Gastroesophageal sphincter (tissue), 4 donors: ENCODE data around the gene TUBB6. TPM values are rescaled to one million over a fixed set of nuclear protein-coding genes. Genes with fewer than 3 reads are reported as not detected.

Experiments
- ATAC-seq: fragments of 150-250 bp; one replicate; pipeline ENCODE4 v1.9.1; 2016; ENCODE audit warnings: mild to moderate bottlenecking, moderate library complexity
- H3K27ac ChIP-seq, 4 donors: fragments of 200-600 bp; sonication (generic) in 3 of 4; 1 replicate in 3 of 4; 2 replicates in 1 of 4; pipeline ENCODE4 v1.5.1; 2016 to 2019
- H3K27me3 ChIP-seq: fragments of 200-600 bp; sonication (generic); one replicate; pipeline ENCODE4 v1.5.1; 2019
- H3K36me3 ChIP-seq, 2 donors: fragments of 200-600 bp; sonication (generic); one replicate each; pipeline ENCODE4 v1.5.1; 2019; ENCODE audit warnings: control low read depth in 1 of 2
- H3K4me1 ChIP-seq, 3 donors: fragments of 200-600 bp; sonication (generic); 1 replicate in 2 of 3; 2 replicates in 1 of 3; pipeline ENCODE4 v1.5.1; 2016 to 2019; ENCODE audit warnings: control low read depth in 2 of 3
- H3K4me3 ChIP-seq, 2 donors: fragments of 200-600 bp; sonication (generic); one replicate each; pipeline ENCODE4 v1.5.1; 2019; ENCODE audit warnings: mild to moderate bottlenecking in 1 of 2, moderate library complexity in 1 of 2
- H3K9me3 ChIP-seq, 3 donors: fragments of 200-600 bp; sonication (generic); one replicate each; pipeline ENCODE4 v1.5.1; 2017 to 2019; ENCODE audit warnings: control low read depth in 2 of 3
- EP300 ChIP-seq: sonication (generic); formaldehyde crosslinking; IDR thresholded peaks from one replicate; pipeline ENCODE4 v1.6.1; 2017; ENCODE audit warnings: antibody characterized with exemption, mild to moderate bottlenecking
- POLR2A ChIP-seq, 2 donors: fragments of 450-650 bp; IDR thresholded peaks; one replicate each; pipeline ENCODE4 v1.6.1; 2017; ENCODE audit warnings: antibody characterized with exemption in 2 of 2, mild to moderate bottlenecking in 2 of 2, moderate library complexity in 1 of 2
- POLR2AphosphoS5 ChIP-seq: sonication (generic); formaldehyde crosslinking; IDR thresholded peaks from one replicate; pipeline ENCODE4 v1.6.1; 2017; ENCODE audit warnings: antibody characterized with exemption
- WGBS, 2 donors: methylation state at CpG; one replicate each; pipeline ENCODE4 v1.1.5; 2018; ENCODE audit warnings: low coverage in 1 of 2; 5-methylcytosine and 5-hydroxymethylcytosine counted together
- total RNA-seq, 4 donors: library from RNA; depleted of rRNA; stranded (reverse); fragments of >200 nt; gene quantifications; one replicate each; pipeline ENCODE4 v1.1.0, GENCODE V29; 2016
- TF ChIP-seq, protein P1 (sequence below), 4 experiments: fragments of 200-600 bp in 2 of 4; fragments of 450-650 bp in 2 of 4; sonication (generic) in 1 of 4; IDR thresholded peaks; one replicate each; pipeline ENCODE4 v1.5.1; 2017 to 2019; ENCODE audit warnings: antibody characterized with exemption in 4 of 4, mild to moderate bottlenecking in 2 of 4, moderate library complexity in 2 of 4

The TUBB6 gene
- total RNA-seq, 4 donors from 2014 or later: 398 to 983 (median 654) TPM

GRCh38 chr18:12330766-12331165 lies 22.7 kb downstream of the TUBB6 start:
- ATAC-seq: no peak
- Histone ChIP-seq H3K36me3 (peaks cover 0 to 85% of the 10 kb centered on the region in 2 donors), H3K9me3 (no peaks in the 10 kb centered on the region), H3K4me1 (peaks cover 5 to 46% (median 10%) of the 10 kb centered on the region in 3 donors), H3K27ac (no peak overlapping the region), H3K4me3 (no peak overlapping the region), H3K27me3 (no peaks in the 10 kb centered on the region)
- TF ChIP-seq EP300: no peak
- TF ChIP-seq, protein P1, sequence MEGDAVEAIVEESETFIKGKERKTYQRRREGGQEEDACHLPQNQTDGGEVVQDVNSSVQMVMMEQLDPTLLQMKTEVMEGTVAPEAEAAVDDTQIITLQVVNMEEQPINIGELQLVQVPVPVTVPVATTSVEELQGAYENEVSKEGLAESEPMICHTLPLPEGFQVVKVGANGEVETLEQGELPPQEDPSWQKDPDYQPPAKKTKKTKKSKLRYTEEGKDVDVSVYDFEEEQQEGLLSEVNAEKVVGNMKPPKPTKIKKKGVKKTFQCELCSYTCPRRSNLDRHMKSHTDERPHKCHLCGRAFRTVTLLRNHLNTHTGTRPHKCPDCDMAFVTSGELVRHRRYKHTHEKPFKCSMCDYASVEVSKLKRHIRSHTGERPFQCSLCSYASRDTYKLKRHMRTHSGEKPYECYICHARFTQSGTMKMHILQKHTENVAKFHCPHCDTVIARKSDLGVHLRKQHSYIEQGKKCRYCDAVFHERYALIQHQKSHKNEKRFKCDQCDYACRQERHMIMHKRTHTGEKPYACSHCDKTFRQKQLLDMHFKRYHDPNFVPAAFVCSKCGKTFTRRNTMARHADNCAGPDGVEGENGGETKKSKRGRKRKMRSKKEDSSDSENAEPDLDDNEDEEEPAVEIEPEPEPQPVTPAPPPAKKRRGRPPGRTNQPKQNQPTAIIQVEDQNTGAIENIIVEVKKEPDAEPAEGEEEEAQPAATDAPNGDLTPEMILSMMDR (IDR thresholded peaks at IDR 0.05): no peak
- TF ChIP-seq POLR2AphosphoS5: no peak
- TF ChIP-seq POLR2A (IDR thresholded peaks at IDR 0.05): no peak
- 85 to 87% methylated on average over 3 to 4 of the region's 4 CpGs for whole genome bisulfite sequencing, 2 donors

GRCh38 chr18:12333506-12334290 lies 25.7 kb downstream of the TUBB6 start:
- Histone ChIP-seq H3K9me3 (no peaks in the 10 kb centered on the region), H3K4me3 (no peak overlapping the region), H3K27ac (peak overlapping the region in 3 of 4 donors; percentile 20 to 38 (median 25)), H3K36me3 (peaks cover 0 to 85% of the 10 kb centered on the region in 2 donors), H3K4me1 (peaks cover 5 to 33% (median 10%) of the 10 kb centered on the region in 3 donors), H3K27me3 (no peaks in the 10 kb centered on the region)
- TF ChIP-seq EP300: no peak
- TF ChIP-seq, protein P1 (IDR thresholded peaks at IDR 0.05): no peak
- TF ChIP-seq POLR2A (IDR thresholded peaks at IDR 0.05): no peak
- no peak for TF ChIP-seq POLR2AphosphoS5
- WGBS, 2 donors: 84 to 87% methylated on average over 7 to 8 of the region's 10 CpGs
- no peak for ATAC-seq

DNA sequence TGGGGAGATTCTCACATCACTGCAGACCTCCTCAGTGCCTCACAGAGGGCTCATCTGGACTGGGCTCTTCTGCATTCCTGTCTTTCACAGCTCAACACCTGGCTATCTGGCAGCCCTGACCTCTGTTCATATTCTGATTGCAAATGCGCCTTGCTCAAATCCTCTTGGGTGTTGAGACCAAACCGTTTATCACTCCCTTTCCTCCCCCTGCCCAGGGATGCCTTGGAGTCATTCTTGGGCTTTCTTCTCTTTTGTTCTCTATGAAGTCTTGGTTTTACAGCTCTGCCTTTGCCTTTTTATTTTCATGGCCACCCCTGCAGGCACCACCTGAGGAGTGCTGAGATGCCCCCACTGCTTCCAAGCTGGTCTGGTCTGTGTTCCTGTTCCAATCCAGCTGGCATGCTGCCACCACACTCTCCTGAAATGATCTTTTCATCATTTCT lies 26.3 kb downstream of the TUBB6 start:
- 47 to 50% methylated on average over 2 of the region's 2 CpGs for WGBS, 2 donors
- Histone ChIP-seq H3K36me3 (peaks cover 0 to 85% of the 10 kb centered on the region in 2 donors), H3K4me3 (no peak overlapping the region), H3K4me1 (peaks cover 5 to 33% (median 10%) of the 10 kb centered on the region in 3 donors), H3K27me3 (no peaks in the 10 kb centered on the region), H3K9me3 (no peaks in the 10 kb centered on the region), H3K27ac (peak overlapping the region in 3 of 4 donors; percentile 20 to 38 (median 25))
- TF ChIP-seq, protein P1 (IDR thresholded peaks at IDR 0.05): no peak
- no peak for TF ChIP-seq EP300
- ATAC-seq: no peak

DNA sequence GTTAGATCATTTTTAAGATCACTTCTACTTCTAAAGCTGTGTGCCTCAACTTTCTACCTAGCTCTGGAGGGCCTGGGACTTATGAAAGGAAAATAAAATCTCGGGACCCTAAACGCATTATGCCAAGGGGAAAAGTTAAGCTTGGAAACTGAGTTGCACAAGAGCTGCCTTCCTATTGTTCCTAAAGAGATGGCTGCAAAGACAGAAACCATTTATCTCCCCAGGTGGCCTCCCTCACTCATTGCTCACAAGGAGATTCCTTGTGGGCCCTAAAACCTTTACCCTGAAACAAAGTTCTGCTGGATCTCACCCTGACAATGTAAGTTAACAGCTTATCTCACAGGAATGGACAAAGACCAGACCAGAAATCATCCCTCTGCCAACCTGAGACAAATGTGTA lies 26.8 kb downstream of the TUBB6 start:
- Histone ChIP-seq H3K4me3 (no peak overlapping the region), H3K4me1 (peaks cover 5 to 33% (median 10%) of the 10 kb centered on the region in 3 donors), H3K27ac (peak overlapping the region in 3 of 4 donors; percentile 17 to 38 (median 20)), H3K27me3 (no peaks in the 10 kb centered on the region), H3K9me3 (no peaks in the 10 kb centered on the region), H3K36me3 (peaks cover 0 to 85% of the 10 kb centered on the region in 2 donors)
- TF ChIP-seq, protein P1 (IDR thresholded peaks at IDR 0.05): no peak
- TF ChIP-seq EP300 (no peak), POLR2AphosphoS5 (no peak), POLR2A (IDR thresholded peaks at IDR 0.05) (no peak)
- WGBS, 2 donors: 65 to 67% methylated on average over 2 of the region's 2 CpGs
- ATAC-seq: no peak

- no peak for ATAC-seq
- H3K9me3 ChIP-seq: no peaks in the 10 kb centered on the region
- WGBS, 2 donors: 40 to 77% methylated on average over 2 to 7 of the region's 7 CpGs
- no peak overlapping the region for H3K4me3 ChIP-seq
- H3K4me1 ChIP-seq: peaks cover 5 to 33% (median 10%) of the 10 kb centered on the region in 3 donors
- no peaks in the 10 kb centered on the region for H3K27me3 ChIP-seq
- H3K36me3 ChIP-seq: peaks cover 0 to 86% of the 10 kb centered on the region in 2 donors
- H3K27ac ChIP-seq: peak overlapping the region in 3 of 4 donors; percentile 17 to 38 (median 20)
- no peak for TF ChIP-seq POLR2AphosphoS5
- no peak for TF ChIP-seq POLR2A (IDR thresholded peaks at IDR 0.05)
- TF ChIP-seq EP300: no peak
- TF ChIP-seq, protein P1 (IDR thresholded peaks at IDR 0.05): no peak
Measured at GRCh38 chr18:12335503-12335902, 27.5 kb downstream of the TUBB6 start.
